OCI-LY1 (cell line): ENCODE results near the gene ALDH16A1.

Experiments used
- CTCF ChIP-seq: fragments of 200-600 bp; sonication (generic), shearing (Covaris generic); IDR thresholded peaks from 2 replicates; pipeline ENCODE4 v1.5.1; 2017; ENCODE audit warnings: mild to moderate bottlenecking, antibody characterized with exemption, low read length, moderate library complexity, mixed read lengths
- EZH2 ChIP-seq: fragments of 200-600 bp; sonication (generic), shearing (Covaris generic); IDR thresholded peaks from 2 replicates; pipeline ENCODE4 v1.8.0; 2017; ENCODE audit warnings: borderline replicate concordance, mixed run types, mild to moderate bottlenecking, antibody characterized with exemption, low read length, moderate library complexity, mixed read lengths

- no peak for TF ChIP-seq CTCF
- no peak for TF ChIP-seq EZH2
Observed at GRCh38 chr19:49447485-49448431, 5.3 kb upstream of the ALDH16A1 start.
